Left cardiac atrium (tissue), 4 donors: ENCODE measurements around the gene RPS6KA2. TPM values are rescaled to one million over a fixed set of nuclear protein-coding genes. Genes with fewer than 3 reads are reported as not detected.

Source experiments
- ATAC-seq, 2 donors: fragments of 200-7000 bp; cut with Tn5 transposase; one replicate each; pipeline ENCODE4 v1.9.1; 2020; ENCODE audit warnings: mild to moderate bottlenecking in 2 of 2, moderate library complexity in 2 of 2
- DNase-seq: peaks from one replicate; pipeline ENCODE4 v3.0.0-alpha.2; 2020
- intact Hi-C, 2 donors: fragments of 100-400 bp; cut with DNase I; formaldehyde crosslinking; loops; one replicate each; pipeline versions ENCODE4 v1.14.1 to v1.15.1; 2022 to 2023
- total RNA-seq, 2 donors: library from RNA; stranded (reverse); fragmentation: NEBNext Ultra II Directional; extraction: Animal tissue kit (Norgen Biotek cat#: 25700); gene quantifications; one replicate each; pipeline ENCODE4 v1.2.1, GENCODE V29; 2021
- donor health status: DM: no; HTN: yes; CAD: no.
- donor health status: DM: no; HTN: yes; CAD: no; lungs with severe emphysema.
- donor health status: DM: yes; HTN: yes; CAD: no.
- donor health status: Dilated cardiomyopathy.

Gene RPS6KA2
- total RNA-seq, 2 donors from 2014 or later = 59.6 to 95.7 TPM

GRCh38 chr6:166436195-166437139 lies 190.6 kb downstream of the RPS6KA2 start:
- intact Hi-C loops = no loop called here
- DNase-seq (no peak), ATAC-seq (no peak)

- intact Hi-C loops = no loop called here
- DNase-seq (peak; percentile 40), ATAC-seq (peak; percentile 48 to 78)
These were observed 191.5 kb downstream of the RPS6KA2 start for GRCh38 chr6:166435574-166435973.

DNA sequence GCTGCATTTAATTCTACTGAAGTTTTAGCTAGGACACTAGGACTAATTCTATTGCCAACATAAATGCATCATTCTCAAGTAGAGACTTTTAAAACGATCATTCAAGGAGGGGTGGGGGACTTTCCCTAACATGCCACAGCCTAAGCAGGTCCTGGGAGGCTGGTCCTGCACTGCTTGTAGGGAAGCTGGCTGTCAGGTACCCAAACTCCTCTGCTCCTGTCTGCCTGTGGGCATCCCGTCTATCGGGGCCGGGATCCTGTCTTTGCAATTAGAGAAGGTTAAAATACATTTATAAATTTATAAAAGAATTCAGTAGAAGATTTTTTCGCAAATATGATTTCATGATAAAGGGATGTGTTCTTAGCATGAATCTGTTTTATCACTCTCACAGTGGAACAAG lies 192.7 kb downstream of the RPS6KA2 start:
- no peak for DNase-seq
- intact Hi-C loops = no loop called here
- ATAC-seq = no peak

DNA sequence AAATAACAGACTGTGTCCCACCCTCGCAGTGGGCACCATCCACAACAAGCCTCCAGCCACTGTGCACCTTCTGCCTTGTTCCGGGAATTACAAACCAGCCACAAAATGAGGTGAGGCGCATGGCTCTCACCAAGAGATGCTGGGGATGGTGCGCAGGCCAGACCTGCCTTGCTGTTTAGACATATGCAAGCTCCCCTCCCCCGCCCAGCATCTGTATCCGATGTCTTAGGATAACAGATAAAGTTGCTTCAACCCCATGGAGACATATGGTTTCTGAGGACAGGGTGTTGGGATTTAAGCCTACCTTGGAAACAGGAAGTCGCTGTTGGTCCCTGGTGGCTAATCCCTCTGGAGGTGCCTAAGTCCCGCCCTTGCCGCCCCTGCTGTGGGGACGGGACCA lies 194.0 kb downstream of the RPS6KA2 start:
- DNase-seq (no peak), ATAC-seq (no peak)
- intact Hi-C loops = no loop called here

DNA sequence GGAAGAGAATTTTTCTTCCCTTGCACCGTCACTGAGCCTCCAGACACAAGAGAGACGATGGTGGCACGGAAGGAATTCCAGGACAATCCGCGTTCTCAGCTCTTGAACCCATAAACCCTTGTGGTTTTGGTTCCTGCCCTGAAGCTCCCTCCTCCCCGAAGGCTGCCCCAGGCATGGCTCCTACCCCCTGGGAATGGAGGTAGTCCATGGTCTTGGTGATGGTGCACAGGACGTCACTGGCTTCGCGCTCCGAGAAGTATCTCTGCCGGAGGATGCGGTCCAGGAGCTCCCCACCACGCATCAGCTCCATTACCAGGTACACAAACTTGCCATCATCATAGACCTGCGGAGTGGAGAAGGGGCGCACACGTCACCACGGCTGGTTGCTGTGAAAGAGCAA lies 196.8 kb downstream of the RPS6KA2 start:
- ATAC-seq = no peak

GRCh38 chr6:166424431-166424830 lies 202.6 kb downstream of the RPS6KA2 start:
- DNase-seq (no peak), ATAC-seq (no peak)
- intact Hi-C loops = no loop called here

More for the DNA sequence above, 196.8 kb downstream of the RPS6KA2 start:
- intact Hi-C loops = no loop called here
- DNase-seq = no peak

- no peak for ATAC-seq
- DNase-seq = no peak
- intact Hi-C loops = no loop called here
These were observed 203.3 kb downstream of the RPS6KA2 start for GRCh38 chr6:166423781-166424180.

DNA sequence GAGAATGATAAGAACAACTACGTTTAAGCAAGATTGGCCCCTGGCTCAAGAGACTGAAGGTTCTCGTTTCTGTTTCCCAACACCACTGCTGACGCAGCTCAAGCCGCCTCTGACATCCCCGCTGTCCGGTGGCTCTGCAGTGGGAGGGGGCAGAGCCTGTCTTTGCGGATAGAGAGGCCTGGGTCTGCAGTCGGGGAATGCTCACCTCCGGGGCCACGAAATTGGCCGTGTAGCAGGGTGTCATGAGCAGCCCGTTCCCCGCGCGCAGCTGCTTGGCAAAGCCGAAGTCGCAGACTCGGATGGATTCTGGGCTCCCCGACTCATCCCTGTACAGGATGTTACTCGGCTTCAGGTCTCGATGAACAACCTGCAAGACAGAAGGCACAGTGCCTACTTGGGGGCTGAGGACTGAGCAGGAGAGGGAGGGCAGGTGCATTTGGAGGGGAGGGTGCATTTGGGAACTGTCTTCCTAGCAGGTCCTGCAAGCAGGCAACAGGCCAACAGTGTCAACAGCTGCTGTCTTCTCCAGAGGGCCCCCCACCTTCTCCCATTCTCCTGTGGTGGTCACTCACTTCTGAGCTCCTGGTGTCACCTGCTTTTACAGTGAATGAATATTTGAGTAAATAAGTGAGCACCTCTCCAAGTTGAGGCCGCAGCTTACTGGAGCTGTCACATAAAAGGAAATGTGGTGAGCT lies 203.9 kb downstream of the RPS6KA2 start:
- intact Hi-C loops = no loop called here
- DNase-seq (no peak), ATAC-seq (no peak)

GRCh38 chr6:166422201-166422940 lies 204.7 kb downstream of the RPS6KA2 start:
- intact Hi-C loops = no loop called here
- ATAC-seq (no peak), DNase-seq (no peak)

DNA sequence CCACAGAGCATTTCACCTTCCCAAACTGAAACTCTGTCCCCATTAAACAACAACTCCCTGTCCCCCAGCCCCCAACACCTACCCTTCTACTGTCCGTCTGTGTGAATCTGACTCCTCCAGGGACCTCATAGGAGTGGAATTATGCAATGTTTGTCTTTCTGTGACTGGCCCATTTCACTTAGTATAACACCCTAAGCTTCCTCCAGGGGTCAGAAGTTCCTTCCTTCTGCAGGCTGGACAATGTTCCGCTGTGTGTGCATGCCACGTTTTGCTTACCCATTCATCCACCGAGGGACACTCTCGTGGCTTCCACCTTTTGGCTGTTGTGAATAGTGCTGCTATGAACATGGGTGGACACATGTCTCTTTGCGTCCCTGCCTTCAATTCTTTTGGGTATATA lies 206.7 kb downstream of the RPS6KA2 start:
- intact Hi-C loops = no loop called here
- DNase-seq = no peak
- peak; percentile 31 to 32 for ATAC-seq

- ATAC-seq = no peak
- no peak for DNase-seq
- intact Hi-C loops = no loop called here
These were observed 207.3 kb downstream of the RPS6KA2 start for GRCh38 chr6:166419717-166420116.

GRCh38 chr6:166419286-166419685 lies 207.8 kb downstream of the RPS6KA2 start:
- DNase-seq (no peak), ATAC-seq (peak in 1 of 2 donors; percentile 36)
- intact Hi-C loops = no loop called here

GRCh38 chr6:166418691-166419143 lies 208.3 kb downstream of the RPS6KA2 start:
- intact Hi-C loops = no loop called here
- no peak for ATAC-seq
- no peak for DNase-seq

DNA sequence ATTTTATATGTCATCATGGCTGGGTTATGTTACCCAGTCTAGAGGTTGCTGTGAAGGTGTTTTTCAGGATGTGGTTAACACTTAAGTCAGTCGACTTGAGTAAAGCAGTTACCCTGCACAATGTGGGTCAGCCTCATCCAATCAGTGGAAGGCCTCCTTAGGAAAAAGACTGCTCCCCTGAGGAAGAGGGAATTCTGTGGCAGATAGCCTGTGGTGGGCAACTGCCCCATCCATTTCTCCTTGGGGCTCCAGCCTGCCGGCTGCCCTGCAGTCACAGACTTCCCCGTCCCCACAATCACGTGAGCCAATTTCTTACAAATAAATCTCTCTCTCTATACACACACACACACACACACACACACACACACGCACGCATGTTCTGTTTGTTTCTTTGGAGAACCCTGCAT lies 209.8 kb downstream of the RPS6KA2 start:
- DNase-seq (no peak), ATAC-seq (peak in 1 of 2 donors; percentile 64)
- intact Hi-C loops = no loop called here

- intact Hi-C loops = no loop called here
- ATAC-seq = peak in 1 of 2 donors; percentile 26
- DNase-seq = no peak
These were observed 211.2 kb downstream of the RPS6KA2 start for GRCh38 chr6:166415833-166416347.

GRCh38 chr6:166415306-166415705 lies 211.7 kb downstream of the RPS6KA2 start:
- intact Hi-C loops = no loop called here
- ATAC-seq = no peak
- no peak for DNase-seq

- no peak for DNase-seq
- ATAC-seq = no peak
- intact Hi-C loops = no loop called here
These were observed 213.5 kb downstream of the RPS6KA2 start for GRCh38 chr6:166413491-166413951.

DNA sequence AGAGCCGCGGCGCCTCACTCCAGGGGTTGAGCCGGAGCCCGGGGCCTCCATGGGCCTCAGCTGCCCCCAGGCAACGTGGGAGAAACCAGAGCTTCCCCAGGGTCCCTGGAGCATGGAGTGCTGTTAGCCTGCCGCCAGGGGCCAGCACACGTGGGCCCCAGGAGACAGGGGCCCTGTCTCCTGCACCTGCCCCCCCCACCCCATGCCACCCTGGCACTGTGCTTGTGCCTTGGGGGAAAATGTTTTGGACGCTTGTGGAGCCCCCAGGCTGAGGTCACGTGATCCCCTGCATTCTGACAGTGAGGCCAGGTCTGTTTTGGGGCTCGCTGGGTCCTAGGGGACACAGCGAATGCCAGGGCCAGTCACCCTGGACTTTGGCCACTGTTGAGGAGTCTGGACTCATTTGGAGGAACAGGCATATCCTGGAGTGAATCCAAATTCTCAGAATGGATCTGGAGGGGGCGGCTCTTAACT lies 214.1 kb downstream of the RPS6KA2 start:
- ATAC-seq (no peak), DNase-seq (no peak)
- intact Hi-C loops = no loop called here
